Activated gamma-delta T cell treated with Interleukin-2 at 50 U/mL for 16 hours (primary cell): Measurements from ENCODE around the gene SVOP.
A peak's percentile ranks its signal among the peaks of the same experiment; 100 is the strongest.

ENCODE experiments used
- DNase-seq: peaks from one replicate; pipeline ENCODE4 v3.0.0-alpha.2; 2020

Gene SVOP

DNA sequence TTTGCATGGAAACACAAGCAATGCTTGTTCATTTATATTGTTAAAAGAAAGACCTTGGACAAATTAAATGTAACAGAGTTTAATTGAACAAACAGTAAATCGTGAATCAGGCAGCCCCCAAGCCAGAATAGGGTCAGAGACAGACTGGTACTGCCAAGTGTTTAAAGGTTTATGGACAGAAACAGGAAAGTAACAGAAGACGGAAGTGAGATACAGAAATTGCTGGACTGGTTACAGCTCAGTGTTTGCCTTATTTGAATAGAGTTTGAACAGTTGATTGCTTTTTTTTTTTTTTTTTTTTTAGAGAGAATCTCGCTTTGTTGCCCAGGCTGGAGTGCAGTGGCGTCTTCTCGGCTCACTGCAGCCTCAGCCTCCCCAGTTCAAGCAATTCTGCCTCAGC is 90.7 kb downstream of the SVOP start:
- no peak for DNase-seq

DNA sequence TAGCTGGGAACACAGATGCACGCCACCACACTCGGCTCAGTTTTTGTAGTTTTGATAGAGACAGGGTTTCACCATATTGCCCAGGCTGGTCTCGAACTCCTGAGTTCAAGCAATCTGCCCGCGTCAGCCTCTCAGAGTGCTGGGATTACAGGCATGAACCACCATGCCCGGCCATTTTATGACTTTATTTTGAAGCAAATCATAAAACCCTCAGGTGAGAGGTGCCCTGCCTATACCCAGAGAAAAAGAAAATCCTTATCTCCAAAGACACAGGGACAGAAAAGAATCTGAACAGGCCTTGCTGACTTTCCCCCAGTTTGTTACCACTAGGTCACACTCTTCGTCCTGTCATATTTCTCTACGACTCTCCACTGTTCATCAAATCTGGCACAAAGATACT is 92.2 kb downstream of the SVOP start:
- no peak for DNase-seq

DNA sequence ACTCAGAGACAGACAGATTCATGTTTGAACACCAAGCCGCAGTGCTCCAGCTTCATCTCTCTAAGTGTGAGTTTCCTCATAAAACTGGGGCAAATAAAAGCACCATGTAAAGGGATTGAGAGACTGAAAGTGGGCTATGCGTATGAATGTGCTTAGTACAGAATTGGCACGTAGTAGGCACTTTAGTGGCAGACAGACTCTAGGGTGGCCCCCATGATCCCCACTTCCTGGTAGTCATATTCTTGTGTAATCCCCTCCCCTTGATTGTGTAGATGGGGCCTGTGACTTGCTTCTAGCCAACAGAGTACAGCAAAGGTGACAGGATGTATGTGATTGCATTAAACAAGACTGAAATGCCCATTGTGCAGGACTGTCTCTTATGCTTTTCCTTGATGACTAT is 98.0 kb downstream of the SVOP start:
- DNase-seq, result no peak

DNA sequence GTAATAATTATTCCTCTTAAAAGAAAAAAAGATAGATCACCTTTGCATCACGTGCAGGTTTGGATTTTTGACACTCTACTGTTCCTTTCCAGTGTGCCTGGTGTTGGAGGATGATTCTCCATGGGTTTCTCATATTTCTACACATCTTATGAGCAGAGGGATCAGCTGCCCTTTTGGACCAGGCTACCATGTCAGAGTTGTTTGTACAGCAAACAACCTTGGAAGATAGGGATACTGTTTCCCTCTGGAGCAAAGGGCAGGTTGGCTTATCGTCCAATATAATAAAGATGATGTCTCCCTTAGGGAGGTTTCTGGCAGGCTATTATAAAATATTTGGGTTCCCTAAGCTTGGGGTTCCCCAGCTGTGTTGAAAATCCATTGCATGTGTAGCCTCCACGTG is 98.9 kb downstream of the SVOP start:
- DNase-seq, result no peak

DNA sequence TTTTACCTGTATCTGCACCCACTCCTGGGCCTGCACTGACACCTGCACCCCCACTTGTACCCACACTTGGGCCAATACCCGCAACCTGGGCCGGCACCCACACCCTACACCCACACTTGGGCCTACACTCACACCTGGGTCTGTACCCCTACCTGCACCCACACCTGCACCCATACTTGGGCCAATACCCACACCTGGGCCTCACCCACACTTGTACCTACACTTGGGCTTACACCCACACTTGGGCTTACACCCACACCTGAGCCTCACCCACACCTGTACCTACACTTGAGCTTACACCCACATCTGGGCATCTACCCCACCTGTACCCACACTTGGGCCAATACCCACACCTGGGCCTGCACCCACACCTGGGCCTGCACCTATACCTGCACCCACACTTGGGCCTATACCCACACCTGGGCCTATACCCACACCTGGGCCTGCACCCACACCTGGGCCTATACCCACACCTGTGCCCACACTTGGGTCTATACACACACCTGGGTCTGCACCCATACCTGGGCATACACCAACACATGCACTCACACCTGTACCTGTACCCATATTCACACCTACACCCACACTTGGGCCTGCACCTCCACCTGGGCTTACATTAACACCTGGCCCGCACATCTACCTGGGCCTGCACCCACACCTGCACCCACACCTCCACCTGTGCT is 101.8 kb downstream of the SVOP start:
- no peak for DNase-seq

DNA sequence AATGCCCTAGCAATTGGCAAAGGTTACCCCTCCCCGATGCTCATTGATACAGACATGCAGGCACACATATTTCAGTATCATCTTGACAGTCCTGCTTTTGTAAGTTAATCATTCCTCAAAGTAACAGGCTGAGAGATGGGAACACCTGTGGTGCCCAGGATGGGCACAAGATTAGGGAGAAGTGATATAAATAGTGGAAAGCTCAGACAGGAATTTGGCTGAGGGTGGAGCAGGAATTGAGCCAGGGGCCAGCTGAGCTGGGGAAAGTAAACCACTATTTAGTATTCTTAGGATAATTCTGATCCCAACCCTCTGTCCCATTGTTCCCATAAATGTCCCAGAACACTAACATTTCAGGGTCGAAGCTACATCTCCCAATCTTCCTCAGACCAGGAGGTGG is 102.7 kb downstream of the SVOP start:
- no peak for DNase-seq

DNA sequence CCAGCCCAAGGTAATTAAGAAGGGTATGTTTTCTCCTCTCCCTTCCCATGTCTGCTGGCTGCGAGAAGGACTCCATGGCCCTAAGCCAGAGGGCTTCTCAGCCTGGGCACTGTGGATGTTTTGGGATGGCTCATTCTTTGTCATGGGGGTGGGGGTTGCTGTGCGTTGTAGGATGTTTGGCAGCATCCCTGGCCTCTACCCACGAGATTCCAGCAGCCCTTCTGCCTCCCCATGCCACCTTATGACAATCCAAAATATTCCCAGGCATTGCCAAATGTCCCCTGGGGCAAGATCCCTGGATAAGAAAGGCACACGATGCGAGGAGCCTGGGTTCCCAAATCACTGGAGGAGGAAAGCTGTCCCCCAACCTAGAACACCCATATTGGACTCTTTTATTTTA is 104.5 kb downstream of the SVOP start:
- no peak for DNase-seq

DNA sequence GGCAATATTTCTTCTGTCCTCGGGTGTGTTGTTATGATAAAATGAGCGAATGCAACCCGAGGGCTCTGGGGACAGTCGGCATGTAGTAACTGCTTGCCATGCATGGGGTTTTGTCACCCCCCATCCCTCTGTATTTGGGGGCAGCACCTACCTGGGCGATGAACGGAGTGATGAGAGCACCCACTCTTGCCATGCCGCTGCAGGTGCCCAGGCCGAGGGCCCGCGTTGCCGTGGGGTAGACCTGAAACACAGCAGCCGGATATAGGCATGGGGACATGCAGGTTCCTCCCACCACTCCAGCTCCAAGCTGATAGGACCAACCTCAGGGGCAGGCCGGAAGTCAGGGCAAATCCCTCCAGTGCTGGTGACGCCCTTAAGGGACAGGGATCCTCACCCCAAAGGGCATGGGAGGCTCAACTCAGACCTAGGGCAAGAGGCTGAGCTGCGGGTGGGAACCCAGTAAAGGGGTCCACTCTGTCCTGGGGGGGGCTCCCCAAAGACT is 105.2 kb downstream of the SVOP start:
- no peak for DNase-seq

DNA sequence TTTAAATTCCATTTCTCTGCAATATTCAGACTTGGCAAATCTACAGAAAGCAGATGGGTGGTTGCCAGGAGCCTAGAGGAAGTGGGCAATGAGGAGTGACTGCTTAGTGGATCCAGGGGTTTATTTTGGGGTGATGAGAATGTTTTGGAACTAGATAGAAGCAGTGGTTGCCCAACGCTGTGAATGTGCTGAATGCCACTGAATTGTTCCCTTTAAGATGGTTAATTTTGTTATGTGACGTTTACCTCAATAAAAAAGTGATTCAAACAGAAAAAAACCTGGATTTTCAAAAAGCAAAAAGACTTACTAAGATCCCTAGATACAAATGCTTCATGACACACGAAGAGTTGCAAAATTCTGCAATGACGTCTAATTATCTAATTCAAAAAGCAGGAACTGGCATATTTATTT is 106.7 kb downstream of the SVOP start:
- DNase-seq, result no peak

DNA sequence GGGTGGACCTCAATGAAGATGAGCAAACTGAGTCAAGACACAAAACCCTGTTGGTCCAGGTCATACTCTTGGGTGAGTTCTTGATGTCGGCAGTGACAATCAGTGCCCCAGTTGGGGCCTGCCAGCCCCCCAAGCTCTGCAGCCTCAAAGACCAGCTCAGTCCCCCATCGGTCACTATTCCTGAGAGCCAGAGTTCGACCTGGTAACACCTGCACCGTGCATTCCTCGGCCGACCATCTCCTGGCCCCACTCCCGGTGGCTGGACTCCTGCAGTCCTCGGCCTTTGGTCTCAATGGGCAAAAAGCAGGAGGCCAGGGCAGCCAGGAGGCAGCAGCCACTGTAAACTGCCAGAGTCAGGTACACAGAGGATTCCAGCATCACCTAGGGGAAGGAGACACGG is 108.5 kb downstream of the SVOP start:
- no peak for DNase-seq

DNA sequence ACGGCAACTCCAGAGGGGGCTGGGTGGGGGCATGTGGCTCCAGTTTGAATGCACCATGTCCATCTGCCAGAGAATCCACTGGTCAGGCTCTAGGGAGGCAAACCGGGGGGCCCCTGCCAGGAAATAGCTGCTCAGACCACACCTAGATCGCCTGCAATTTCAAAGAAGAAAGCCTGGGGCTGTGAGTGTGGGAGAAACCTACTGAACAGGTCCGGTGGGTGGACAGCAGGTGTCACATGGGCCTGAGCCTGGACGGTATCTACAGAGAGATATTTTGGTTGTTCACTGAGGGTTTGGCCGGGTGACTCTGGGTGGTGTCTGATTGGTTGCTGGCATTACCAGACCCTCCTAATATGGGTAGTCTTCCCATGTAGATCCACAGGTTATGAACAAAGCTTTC is 109.0 kb downstream of the SVOP start:
- DNase-seq, result no peak

DNA sequence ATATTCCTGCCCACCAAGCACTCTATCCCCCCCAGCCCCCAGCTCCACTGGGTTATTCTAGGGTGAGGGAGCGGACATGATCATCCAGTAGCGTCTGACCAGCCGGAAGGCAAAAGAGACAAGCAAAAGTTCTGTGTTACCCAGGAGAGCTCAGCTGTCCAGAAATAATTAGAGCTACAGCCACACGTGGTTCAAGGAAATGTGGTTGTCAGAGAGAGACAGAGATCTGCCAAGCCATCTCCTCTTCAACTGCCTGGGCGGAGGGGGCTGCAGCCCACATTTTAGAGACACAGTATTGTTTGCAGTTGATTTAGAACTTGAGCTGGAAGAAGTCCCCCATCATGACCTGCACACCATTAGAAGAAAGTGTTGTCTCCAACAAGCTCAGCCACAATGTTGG is 110.5 kb downstream of the SVOP start:
- no peak for DNase-seq

DNA sequence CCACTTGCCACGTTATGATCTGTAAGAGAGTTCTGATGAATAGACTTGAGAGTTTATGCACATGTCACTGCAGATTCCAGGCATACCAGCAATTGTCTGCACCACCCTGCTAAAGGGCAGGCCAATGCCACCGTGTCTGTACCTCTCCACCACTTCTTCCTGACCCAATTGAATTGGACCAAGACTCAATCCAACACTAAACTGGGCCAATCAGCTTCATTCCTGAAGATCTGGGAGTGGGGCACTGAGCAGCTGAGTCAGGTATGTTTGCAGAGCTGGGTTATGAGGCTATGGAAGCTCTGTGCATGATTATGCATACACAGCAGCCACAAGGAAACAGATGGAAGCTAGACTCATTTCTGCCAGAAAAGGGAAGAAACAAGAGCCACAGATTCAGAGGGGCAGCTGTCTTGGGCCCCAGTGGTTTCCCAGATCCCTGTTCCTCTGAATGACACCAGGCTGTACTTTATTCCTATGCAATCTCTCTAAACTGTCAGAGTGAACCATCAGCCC is 113.0 kb downstream of the SVOP start:
- DNase-seq, result no peak

DNA sequence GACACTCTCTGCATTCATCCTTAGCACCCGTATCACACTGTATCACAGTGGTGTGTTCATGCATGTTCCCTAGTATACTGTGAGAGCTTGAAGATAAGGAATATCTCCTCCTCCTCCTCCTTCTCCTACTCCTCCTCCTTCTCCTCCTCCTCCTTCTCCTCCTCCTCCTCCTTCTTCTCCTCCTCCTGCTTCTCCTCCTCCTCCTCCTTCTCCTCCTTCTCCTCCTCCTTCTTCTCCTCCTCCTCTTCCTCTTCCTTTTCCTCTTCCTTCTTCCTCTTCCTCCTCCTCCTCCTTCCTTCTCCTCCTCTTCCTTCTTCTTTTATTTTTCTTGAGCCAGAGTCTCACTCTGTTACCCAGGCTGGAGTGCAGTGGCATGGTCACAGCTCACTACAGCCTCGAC is 113.9 kb downstream of the SVOP start:
- DNase-seq, result no peak

DNA sequence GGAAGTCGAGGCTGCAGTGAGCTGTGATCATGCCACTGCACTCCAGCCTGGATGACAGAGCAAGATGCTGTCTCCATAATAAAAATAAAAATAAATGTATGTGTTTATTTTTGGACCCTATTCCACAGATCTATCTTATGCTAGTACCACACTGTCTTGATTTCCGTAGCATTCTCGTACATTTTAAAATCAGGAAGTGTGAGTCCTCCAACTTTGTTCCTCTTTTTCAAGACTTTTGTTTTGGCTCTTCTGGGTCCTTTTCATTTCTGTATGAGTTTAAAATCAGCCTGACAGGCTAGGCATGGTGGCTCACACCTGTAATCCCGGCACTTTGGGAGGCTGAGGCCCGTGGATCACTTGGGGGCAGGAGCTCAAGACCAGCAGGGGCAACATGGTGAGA is 115.1 kb downstream of the SVOP start:
- DNase-seq, result no peak

DNA sequence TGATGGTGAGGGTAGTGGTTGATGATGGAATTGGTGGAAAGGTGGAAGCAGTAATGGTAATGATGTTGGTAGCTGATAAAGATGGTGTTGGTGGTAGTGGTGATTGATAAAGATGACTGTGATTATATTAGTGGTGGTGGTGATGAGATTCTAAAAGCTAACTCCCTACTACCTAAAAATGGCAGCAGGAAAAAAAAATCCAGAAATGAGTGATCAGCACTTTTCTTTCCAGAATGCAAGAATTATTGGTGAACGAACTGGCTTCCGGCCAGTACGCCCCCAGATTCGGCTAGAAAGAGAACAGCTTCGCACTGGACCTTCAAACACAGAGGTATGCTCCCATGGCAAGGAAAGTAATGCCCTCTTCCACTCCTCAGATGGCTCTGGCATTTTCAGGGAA is 121.7 kb downstream of the SVOP start:
- DNase-seq, result no peak

DNA sequence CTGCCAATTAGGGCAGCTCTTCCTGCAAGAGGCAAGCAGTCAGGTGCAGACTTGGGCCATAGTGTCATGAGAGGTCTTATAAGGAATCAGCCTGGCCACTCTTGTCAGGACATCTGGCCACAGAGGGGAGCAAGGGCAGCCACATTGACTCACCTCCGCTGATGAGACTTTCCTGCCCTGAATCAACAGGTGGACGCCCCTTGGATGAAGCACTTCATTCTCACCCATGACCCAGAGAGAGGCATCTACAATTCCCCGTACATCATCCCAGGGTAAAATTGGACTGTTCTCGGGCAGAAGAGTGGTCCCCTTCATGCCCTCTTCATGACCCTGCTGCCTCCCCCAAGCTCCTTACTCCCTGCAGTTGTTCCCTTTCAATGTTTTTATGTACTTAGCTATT is 124.1 kb downstream of the SVOP start:
- DNase-seq, result no peak

DNA sequence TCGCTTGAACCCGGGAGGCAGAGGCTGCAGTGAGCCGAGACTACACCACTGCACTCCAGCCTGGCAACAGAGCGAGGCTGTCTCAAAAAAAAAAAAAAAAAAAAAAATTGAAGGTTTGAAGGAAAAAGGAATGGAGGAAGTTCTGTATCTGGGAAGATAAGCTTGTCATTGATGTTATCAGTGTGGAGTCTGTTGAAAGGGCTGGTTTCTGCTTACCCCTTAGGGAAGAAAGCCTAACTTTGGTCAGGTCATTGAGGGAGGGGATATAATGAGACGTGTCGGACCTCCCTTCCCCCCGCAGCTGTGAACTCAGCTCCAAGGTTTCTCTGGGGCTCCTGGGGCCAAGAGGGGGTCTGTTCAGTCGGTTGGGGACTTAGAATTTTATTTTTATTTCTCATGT is 124.5 kb downstream of the SVOP start:
- DNase-seq, result no peak

DNA sequence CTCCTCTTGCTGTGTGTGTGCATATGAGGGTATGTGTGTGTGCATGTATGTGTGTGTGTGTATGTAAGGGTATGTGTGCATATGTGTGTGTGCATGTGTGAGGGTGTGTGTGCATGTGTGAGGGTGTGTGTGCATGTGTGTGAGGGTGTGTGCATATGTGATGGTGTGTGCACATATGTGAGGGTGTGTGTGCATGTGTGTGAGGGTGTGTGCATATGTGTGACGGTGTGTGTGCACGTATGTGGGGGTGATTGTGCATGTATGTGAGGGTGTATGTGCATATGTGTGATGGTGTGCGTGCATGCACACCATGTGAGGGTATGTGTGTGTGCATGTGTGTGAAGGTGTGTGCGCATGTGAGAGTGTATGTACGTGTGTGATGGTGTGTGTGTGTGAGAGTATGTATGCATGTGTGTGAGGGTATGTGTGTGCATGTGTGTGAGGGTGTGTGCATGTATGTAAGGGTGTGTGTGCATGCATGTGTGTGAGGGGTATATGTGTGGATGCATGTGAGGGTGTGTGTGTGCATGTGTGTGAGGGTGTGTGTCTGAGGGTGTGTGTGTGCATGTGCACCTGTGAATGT is 125.6 kb downstream of the SVOP start:
- no peak for DNase-seq

DNA sequence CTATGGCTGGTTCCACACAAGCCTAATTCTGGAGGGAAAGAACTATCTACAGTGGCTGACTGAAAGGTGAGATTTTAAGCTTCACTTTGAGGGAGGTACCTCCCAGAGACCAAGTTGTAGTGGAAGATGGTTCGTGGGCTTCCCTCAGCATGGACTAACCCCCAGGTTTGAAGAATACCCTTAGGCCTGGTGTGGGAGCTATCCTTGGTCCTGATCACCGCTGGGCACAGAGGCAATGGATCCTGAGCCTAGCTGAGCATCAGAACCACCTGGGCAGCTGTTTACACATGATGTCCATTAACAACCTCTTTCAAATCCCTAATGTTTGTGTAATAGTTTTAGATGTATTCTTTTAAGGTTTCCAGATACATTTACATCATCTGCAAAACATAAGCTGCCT is 130.7 kb downstream of the SVOP start:
- DNase-seq, result no peak

DNA sequence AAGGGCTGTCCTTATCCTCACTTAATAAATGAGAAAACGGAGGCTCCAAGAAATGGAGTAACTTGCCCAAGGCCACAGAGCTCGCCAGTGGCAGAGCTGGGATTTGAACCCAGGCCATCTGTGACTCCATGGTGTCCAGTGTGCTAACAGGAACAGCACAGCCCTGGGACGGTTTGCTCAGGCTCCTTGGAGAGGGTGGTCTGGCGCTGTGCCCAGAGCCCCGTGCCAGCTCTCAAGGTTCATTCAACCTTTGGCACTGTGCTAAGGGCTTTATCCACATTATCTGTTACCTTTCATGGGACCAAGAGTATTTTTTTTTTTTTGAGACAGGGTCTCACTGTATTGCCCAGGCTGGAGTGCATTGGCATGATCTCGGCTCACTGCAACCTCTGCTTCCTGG is 132.8 kb downstream of the SVOP start:
- no peak for DNase-seq

DNA sequence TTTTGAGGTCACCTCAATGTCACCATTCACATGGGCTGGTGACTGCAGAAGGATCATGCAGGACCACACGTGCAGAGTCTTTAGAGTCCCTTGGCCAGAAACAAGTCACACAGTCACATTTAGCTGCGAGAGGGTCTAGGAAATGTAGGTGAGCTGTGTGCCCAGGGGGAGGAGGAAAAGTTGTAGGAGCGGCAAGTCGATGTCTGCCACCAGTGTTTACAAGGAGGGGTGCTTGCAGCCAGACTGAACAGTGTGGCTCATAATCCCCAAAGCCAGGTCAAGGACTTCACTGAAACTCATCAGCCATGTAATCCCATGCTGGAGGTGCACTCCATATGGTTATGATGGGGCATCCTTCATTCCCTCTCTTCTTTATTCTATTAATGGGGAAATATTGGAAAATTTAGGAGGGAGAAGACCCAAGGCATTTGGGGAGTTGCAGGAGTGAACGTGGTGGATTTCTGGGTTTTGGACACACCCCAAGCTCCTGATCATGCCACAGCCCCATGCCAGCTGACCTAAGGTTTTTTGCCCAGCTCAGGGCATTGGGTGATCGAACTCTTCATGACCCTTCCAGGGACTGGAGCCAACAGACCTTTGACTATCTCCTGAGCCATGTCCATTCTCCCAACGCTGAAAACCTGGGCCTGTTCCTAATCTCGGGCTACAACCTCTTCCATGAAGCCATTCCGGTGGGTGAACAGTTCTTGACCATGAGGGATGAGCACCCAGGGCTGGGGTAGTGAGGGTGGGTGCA is 133.8 kb downstream of the SVOP start:
- no peak for DNase-seq

DNA sequence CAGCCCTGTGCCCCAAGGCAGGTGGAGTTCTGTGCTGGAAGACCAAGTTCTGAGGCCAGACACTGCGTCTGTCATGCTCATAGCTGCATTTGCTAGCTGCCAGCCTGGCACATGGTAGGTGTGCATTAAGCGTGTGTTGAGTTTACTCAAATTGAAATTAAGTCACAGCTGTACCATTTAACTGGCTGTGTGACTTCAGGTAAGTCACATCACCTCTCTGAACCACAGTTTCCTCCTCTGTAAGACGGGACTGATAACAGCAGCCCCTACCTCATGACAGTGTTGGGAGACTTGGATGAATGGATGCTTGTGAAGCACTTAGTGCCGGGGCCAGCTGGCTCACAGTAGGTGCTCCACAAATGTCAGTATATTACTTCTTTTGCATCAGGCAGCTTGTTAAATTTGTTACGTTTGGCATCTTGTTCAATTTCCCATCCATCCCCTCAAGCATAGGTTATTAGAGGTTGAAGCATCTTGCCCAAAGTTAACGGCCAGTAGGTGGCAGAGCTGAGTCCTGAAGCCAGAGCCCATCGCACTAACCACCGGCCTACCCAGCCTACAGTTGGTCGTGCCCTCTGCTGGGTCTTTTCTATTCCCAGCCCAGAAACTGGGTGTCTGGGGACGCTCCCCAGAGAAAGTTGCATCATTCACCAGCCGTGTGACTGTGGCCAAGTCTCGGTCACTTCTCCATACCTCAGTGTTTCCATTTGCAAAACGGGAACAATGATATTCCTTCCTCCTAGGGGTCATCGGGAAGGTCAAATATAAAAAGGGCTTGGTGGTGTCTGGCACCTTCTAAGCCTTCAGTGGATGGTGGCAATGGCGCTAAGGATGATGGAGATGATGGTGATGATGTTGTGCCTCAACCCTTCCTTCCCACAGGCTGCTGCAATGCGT is 136.5 kb downstream of the SVOP start:
- peak; percentile 47 for DNase-seq
